HG02981 (cell line): ENCODE results near the gene CTDSPL.

Experiments used
- ATAC-seq: cut with Tn5 transposase; IDR thresholded peaks from one replicate; pipeline ENCODE4 v1.9.1; 2021; ENCODE audit warnings: mild to moderate bottlenecking, moderate library complexity; ENCODE audit not compliant: unreplicated experiment

The CTDSPL gene

GRCh38 chr3:38015485-38015884, 153.8 kb downstream of the CTDSPL start:
- ATAC-seq, result no peak

- ATAC-seq, result no peak
Measured at GRCh38 chr3:38015984-38016383, 154.3 kb downstream of the CTDSPL start.

- no peak for ATAC-seq
Measured at GRCh38 chr3:38016410-38016809, 154.7 kb downstream of the CTDSPL start.

- no peak for ATAC-seq
Measured at GRCh38 chr3:38016847-38017444, 155.3 kb downstream of the CTDSPL start.

- ATAC-seq, result no peak
Measured at GRCh38 chr3:38017445-38018295, 156.0 kb downstream of the CTDSPL start.

GRCh38 chr3:38018296-38019266, 156.9 kb downstream of the CTDSPL start:
- ATAC-seq, result no peak

GRCh38 chr3:38019658-38020341, 158.1 kb downstream of the CTDSPL start:
- ATAC-seq, result no peak

- ATAC-seq, result no peak
Measured at GRCh38 chr3:38020342-38020726, 158.7 kb downstream of the CTDSPL start.

GRCh38 chr3:38021196-38021595, 159.5 kb downstream of the CTDSPL start:
- no peak for ATAC-seq

GRCh38 chr3:38022301-38022700, 160.6 kb downstream of the CTDSPL start:
- ATAC-seq, result no peak

- ATAC-seq, result no peak
Measured at GRCh38 chr3:38022896-38023709, 161.4 kb downstream of the CTDSPL start.

- no peak for ATAC-seq
Measured at GRCh38 chr3:38026856-38027255, 165.2 kb downstream of the CTDSPL start.

- ATAC-seq, result no peak
Measured at GRCh38 chr3:38027466-38028465, 166.1 kb downstream of the CTDSPL start.

- no peak for ATAC-seq
Measured at GRCh38 chr3:38028621-38029361, 167.1 kb downstream of the CTDSPL start.

GRCh38 chr3:38029400-38030125, 167.9 kb downstream of the CTDSPL start, which contains the start of gene PLCD1:
TSS of gene PLCD1 (minus strand) at chr3:38029642. CDS start at chr3:38029539, 103 bp downstream.
- no peak for ATAC-seq

- no peak for ATAC-seq
Measured at GRCh38 chr3:38030126-38031021, 168.7 kb downstream of the CTDSPL start.
